ENCODE measurements around the gene SLC7A8.

The SLC7A8 gene

GRCh38 chr14:23183158-23183470 is 346 bp downstream of the SLC7A8 start:
- no peak for DNase-seq

GRCh38 chr14:23182372-23183157 is 895 bp downstream of the SLC7A8 start:
- DNase-seq: peak in 21 of 56 donors; percentile 1 to 49 (median 25)

- no peak for DNase-seq
These were observed 1.5 kb downstream of the SLC7A8 start for GRCh38 chr14:23181946-23182345.

GRCh38 chr14:23181453-23181852 is 2.0 kb downstream of the SLC7A8 start:
- DNase-seq: no peak

GRCh38 chr14:23177181-23177580 is 6.3 kb downstream of the SLC7A8 start:
- DNase-seq: no peak

- DNase-seq: no peak
These were observed 7.6 kb downstream of the SLC7A8 start for GRCh38 chr14:23175823-23176222.

- peak in 10 of 56 donors; percentile 4 to 48 (median 30) for DNase-seq
These were observed 8.9 kb downstream of the SLC7A8 start for GRCh38 chr14:23174296-23175184.

- DNase-seq: no peak
These were observed 9.7 kb downstream of the SLC7A8 start for GRCh38 chr14:23173796-23174195.

- DNase-seq: peak in 1 of 56 donors; percentile 15
These were observed 10.4 kb downstream of the SLC7A8 start for GRCh38 chr14:23173031-23173430.

GRCh38 chr14:23172574-23172973 is 10.9 kb downstream of the SLC7A8 start:
- DNase-seq: no peak

- DNase-seq: no peak
These were observed 11.4 kb downstream of the SLC7A8 start for GRCh38 chr14:23172096-23172495.

GRCh38 chr14:23171222-23171975 is 12.1 kb downstream of the SLC7A8 start:
- no peak for DNase-seq

- no peak for DNase-seq
These were observed 13.8 kb downstream of the SLC7A8 start for GRCh38 chr14:23169622-23170021.

GRCh38 chr14:23168246-23168645 is 15.2 kb downstream of the SLC7A8 start:
- no peak for DNase-seq

- no peak for DNase-seq
These were observed 16.2 kb downstream of the SLC7A8 start for GRCh38 chr14:23167116-23167847.

GRCh38 chr14:23164949-23165348 is 18.5 kb downstream of the SLC7A8 start:
- DNase-seq: no peak

- no peak for DNase-seq
These were observed 19.2 kb downstream of the SLC7A8 start for GRCh38 chr14:23164250-23164649.

GRCh38 chr14:23163830-23164229 is 19.6 kb downstream of the SLC7A8 start:
- DNase-seq: no peak

- no peak for DNase-seq
These were observed 20.7 kb downstream of the SLC7A8 start for GRCh38 chr14:23162800-23163199.

GRCh38 chr14:23162005-23162404 is 21.5 kb downstream of the SLC7A8 start:
- DNase-seq: no peak

GRCh38 chr14:23160924-23161522 is 22.4 kb downstream of the SLC7A8 start:
- DNase-seq: peak in 37 of 56 donors; percentile 14 to 77 (median 40)

Data from nucleus accumbens (tissue), 56 donors.